CD14-positive monocyte (primary cell): ENCODE measurements around the gene PPP1R1B. TPM values are rescaled to one million over a fixed set of nuclear protein-coding genes. Genes with fewer than 3 reads are reported as not detected.
A peak's percentile ranks its signal among the peaks of the same experiment; 100 is the strongest.

Source experiments
- DNase-seq, 3 donors: peaks; one replicate each; pipeline ENCODE4 v3.0.0-alpha.2; 2011 to 2022
- H2AFZ ChIP-seq: 2 replicates; pipeline ENCODE4 v1.6.0; 2012; ENCODE audit warnings: mild to moderate bottlenecking, low read depth, low read length, inconsistent platforms; ENCODE audit not compliant: insufficient read depth, poor library complexity, severe bottlenecking
- H3K27ac ChIP-seq, 2 donors: 1 replicate in 1 of 2; 2 replicates in 1 of 2; pipeline ENCODE4 v1.5.1; 2012 to 2013; ENCODE audit warnings: low read length in 2 of 2, control low read depth in 1 of 2, inconsistent platforms in 1 of 2, low read depth in 1 of 2, mild to moderate bottlenecking in 1 of 2
- H3K27me3 ChIP-seq, 2 donors: one replicate each; pipeline versions ENCODE4 v1.6.0 to v1.6.1; 2011 to 2013; ENCODE audit warnings: low read length in 2 of 2; ENCODE audit not compliant: control insufficient read depth in 2 of 2, insufficient read depth in 2 of 2
- H3K36me3 ChIP-seq, 2 donors: replicated peaks in 1 of 2; 1 replicate in 1 of 2; 2 replicates in 1 of 2; pipeline versions ENCODE4 v1.5.1 to v1.6.1; 2012 to 2013; ENCODE audit warnings: low read length in 2 of 2, control low read depth in 1 of 2, inconsistent platforms in 1 of 2, mild to moderate bottlenecking in 1 of 2; ENCODE audit not compliant: insufficient read depth in 2 of 2, control insufficient read depth in 1 of 2
- H3K4me1 ChIP-seq, 2 donors: 1 replicate in 1 of 2; 2 replicates in 1 of 2; pipeline versions ENCODE4 v1.5.1 to v1.6.1; 2012 to 2013; ENCODE audit warnings: low read length in 2 of 2, control low read depth in 1 of 2, inconsistent platforms in 1 of 2, mild to moderate bottlenecking in 1 of 2, moderate library complexity in 1 of 2; ENCODE audit not compliant: insufficient read depth in 2 of 2, control insufficient read depth in 1 of 2
- H3K4me2 ChIP-seq: replicated peaks from 2 replicates; pipeline ENCODE3; 2012; ENCODE audit warnings: low read length, moderate library complexity, mild to moderate bottlenecking; ENCODE audit not compliant: poor library complexity, severe bottlenecking; ENCODE audit errors: extremely low read depth
- H3K4me3 ChIP-seq, 3 experiments: fragments of 200-600 bp in 1 of 3; sonication (generic) in 1 of 3; replicated peaks in 1 of 3; 1 replicate in 2 of 3; 2 replicates in 1 of 3; pipeline ENCODE4 v1.5.1; 2011 to 2013; ENCODE audit warnings: low read length in 3 of 3, mild to moderate bottlenecking in 3 of 3, control low read depth in 2 of 3, low read depth in 2 of 3, inconsistent platforms in 1 of 3, moderate library complexity in 1 of 3
- H3K79me2 ChIP-seq: 2 replicates; pipeline ENCODE4 v1.6.0; 2012; ENCODE audit warnings: mild to moderate bottlenecking, control low read depth, inconsistent platforms, low read length, moderate library complexity; ENCODE audit not compliant: insufficient read depth
- H3K9ac ChIP-seq: 2 replicates; pipeline ENCODE4 v1.6.0; 2017; ENCODE audit warnings: low read length, mild to moderate bottlenecking; ENCODE audit not compliant: insufficient read depth, poor library complexity, severe bottlenecking
- H3K9me3 ChIP-seq, 2 donors: replicated peaks in 1 of 2; 1 replicate in 1 of 2; 2 replicates in 1 of 2; pipeline versions ENCODE4 v1.5.1 to v1.6.1; 2012 to 2013; ENCODE audit warnings: low read length in 2 of 2, control low read depth in 1 of 2; ENCODE audit not compliant: control insufficient read depth in 1 of 2, insufficient read depth in 1 of 2
- H4K20me1 ChIP-seq: 2 replicates; pipeline ENCODE4 v1.6.0; 2012; ENCODE audit warnings: mild to moderate bottlenecking, low read length, control low read depth, moderate library complexity; ENCODE audit not compliant: insufficient read depth
- H3K27ac Mint-ChIP-seq, 7 donors: one replicate each; pipeline ENCODE4 v1.8.0; 2020; ENCODE audit warnings: mild to moderate bottlenecking in 7 of 7, mixed read lengths in 7 of 7, moderate library complexity in 6 of 7, inconsistent platforms in 2 of 7
- H3K27me3 Mint-ChIP-seq, 3 donors: one replicate each; pipeline ENCODE4 v1.8.0; 2021 to 2022; ENCODE audit warnings: low read depth in 3 of 3, mild to moderate bottlenecking in 3 of 3, mixed read lengths in 3 of 3, moderate library complexity in 3 of 3, inconsistent platforms in 1 of 3
- H3K36me3 Mint-ChIP-seq, 2 donors: one replicate each; pipeline ENCODE4 v1.8.0; 2020; ENCODE audit warnings: mixed read lengths in 2 of 2, inconsistent platforms in 1 of 2, mild to moderate bottlenecking in 1 of 2
- H3K4me1 Mint-ChIP-seq: one replicate; pipeline ENCODE4 v1.8.0; 2020; ENCODE audit warnings: mild to moderate bottlenecking, mixed read lengths
- H3K4me3 Mint-ChIP-seq, 2 donors: one replicate each; pipeline ENCODE4 v1.8.0; 2020; ENCODE audit warnings: mild to moderate bottlenecking in 2 of 2, mixed read lengths in 2 of 2, moderate library complexity in 1 of 2
- H3K9me3 Mint-ChIP-seq, 7 donors: one replicate each; pipeline ENCODE4 v1.8.0; 2020 to 2022; ENCODE audit warnings: mixed read lengths in 7 of 7, mild to moderate bottlenecking in 6 of 7, moderate library complexity in 6 of 7, inconsistent platforms in 2 of 7
- WGBS: methylation state at CpG from one replicate; pipeline ENCODE4 v1.1.5; 2013; ENCODE audit warnings: missing lambda C conversion rate; ENCODE audit not compliant: insufficient coverage; 5-methylcytosine and 5-hydroxymethylcytosine counted together
- intact Hi-C, 2 donors: fragments of 100-400 bp; cut with micrococcal nuclease; formaldehyde crosslinking; loops; one replicate each; pipeline versions ENCODE4 v1.15.0 to v1.15.1; 2023
- polyA plus RNA-seq, 3 donors: library from polyadenylated mRNA; depleted of rRNA in 1 of 3; unstranded in 2 of 3; stranded (reverse) in 1 of 3; fragments of 300-500 nt in 2 of 3; fragments of >200 nt in 1 of 3; fragmentation: Illumina TruSeq in 2 of 3; gene quantifications; 1 replicate in 2 of 3; 2 replicates in 1 of 3; pipeline ENCODE4 v1.2.3, GENCODE V29; 2012 to 2021
- TF ChIP-seq, protein P1 (sequence below): fragments of 200-600 bp; IDR thresholded peaks from one replicate; pipeline ENCODE4 v1.8.0; 2022; ENCODE audit warnings: antibody characterized with exemption, mild to moderate bottlenecking

The PPP1R1B gene
- polyA plus RNA-seq, 3 donors = 0.05 TPM; not detected in 2

DNA sequence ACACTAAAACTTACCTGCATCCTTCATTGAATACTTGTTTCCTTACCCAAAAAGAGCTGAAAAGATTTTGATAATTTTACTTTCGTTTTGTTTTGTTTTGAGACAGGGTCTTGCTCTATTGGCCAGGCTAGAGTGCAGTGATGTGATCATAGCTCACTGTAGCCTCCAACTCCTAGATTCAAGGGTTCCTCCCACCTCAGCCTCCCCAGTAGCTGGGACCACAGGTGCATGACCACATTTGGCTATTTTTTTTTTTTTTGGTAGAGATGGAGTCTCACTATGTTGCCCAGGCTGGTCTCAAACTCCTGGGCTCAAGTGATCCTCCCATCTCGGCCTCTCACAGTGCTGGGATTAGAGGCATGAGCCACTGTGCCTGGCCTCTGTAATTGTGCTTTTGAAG, 28.4 kb downstream of the PPP1R1B start:
- H3K27ac Mint-ChIP-seq = peak overlapping the region in 1 of 7 donors; percentile 24
- TF ChIP-seq, protein P1, sequence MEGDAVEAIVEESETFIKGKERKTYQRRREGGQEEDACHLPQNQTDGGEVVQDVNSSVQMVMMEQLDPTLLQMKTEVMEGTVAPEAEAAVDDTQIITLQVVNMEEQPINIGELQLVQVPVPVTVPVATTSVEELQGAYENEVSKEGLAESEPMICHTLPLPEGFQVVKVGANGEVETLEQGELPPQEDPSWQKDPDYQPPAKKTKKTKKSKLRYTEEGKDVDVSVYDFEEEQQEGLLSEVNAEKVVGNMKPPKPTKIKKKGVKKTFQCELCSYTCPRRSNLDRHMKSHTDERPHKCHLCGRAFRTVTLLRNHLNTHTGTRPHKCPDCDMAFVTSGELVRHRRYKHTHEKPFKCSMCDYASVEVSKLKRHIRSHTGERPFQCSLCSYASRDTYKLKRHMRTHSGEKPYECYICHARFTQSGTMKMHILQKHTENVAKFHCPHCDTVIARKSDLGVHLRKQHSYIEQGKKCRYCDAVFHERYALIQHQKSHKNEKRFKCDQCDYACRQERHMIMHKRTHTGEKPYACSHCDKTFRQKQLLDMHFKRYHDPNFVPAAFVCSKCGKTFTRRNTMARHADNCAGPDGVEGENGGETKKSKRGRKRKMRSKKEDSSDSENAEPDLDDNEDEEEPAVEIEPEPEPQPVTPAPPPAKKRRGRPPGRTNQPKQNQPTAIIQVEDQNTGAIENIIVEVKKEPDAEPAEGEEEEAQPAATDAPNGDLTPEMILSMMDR = no peak
- H3K4me2 ChIP-seq = no peak overlapping the region
- peaks cover 33% of the 10 kb centered on the region for H3K4me1 Mint-ChIP-seq
- peaks cover 14% of the 10 kb centered on the region for H3K79me2 ChIP-seq
- no peak overlapping the region for H3K4me3 Mint-ChIP-seq
- peaks cover 16 to 19% of the 10 kb centered on the region in 2 donors for H3K4me1 ChIP-seq
- no peak overlapping the region for H3K9ac ChIP-seq
- H3K27me3 ChIP-seq = no peaks in the 10 kb centered on the region
- H2AFZ ChIP-seq = no peak overlapping the region
- H3K27me3 Mint-ChIP-seq = peaks cover 0 to 3% (median 1%) of the 10 kb centered on the region in 3 donors
- intact Hi-C loops = loop anchor here in 1 of 2 donors (2.0 kb wide), 1 partner anchor 32 kb away; no protein-coding TSS in a partner anchor
- DNase-seq = no peak
- H3K9me3 ChIP-seq = no peaks in the 10 kb centered on the region
- no peak overlapping the region for H3K4me3 ChIP-seq
- H3K27ac ChIP-seq = no peak overlapping the region
- H4K20me1 ChIP-seq = peaks cover 84% of the 10 kb centered on the region
- H3K9me3 Mint-ChIP-seq = no peaks in the 10 kb centered on the region
- H3K36me3 Mint-ChIP-seq = peaks cover 41 to 69% of the 10 kb centered on the region in 2 donors
- 100% methylated on average over 1 of the region's 2 CpGs for WGBS
- peaks cover 32 to 55% of the 10 kb centered on the region in 2 donors for H3K36me3 ChIP-seq

DNA sequence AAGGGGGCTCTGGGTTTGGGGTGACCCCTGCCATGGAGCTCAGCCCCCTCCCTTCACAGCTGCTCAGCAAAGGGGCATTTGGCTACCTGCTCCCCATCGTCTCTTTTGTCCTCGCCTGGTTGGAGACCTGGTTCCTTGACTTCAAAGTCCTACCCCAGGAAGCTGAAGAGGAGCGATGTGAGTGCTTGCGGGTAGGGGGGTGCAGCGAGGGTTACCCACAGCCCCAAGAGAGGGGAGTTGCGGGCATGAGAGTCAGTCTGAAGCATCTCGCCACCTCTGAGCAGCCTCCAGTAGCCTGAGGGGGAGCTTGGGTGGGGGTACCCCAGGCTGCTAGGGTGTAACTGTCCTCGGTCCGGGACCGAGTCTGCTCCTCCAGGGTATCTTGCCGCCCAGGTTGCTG, 31.6 kb downstream of the PPP1R1B start:
- intact Hi-C loops = no loop called here
- H3K27me3 ChIP-seq = no peaks in the 10 kb centered on the region
- no peak overlapping the region for H3K4me3 ChIP-seq
- no peaks in the 10 kb centered on the region for H3K9me3 ChIP-seq
- H3K27ac ChIP-seq = no peak overlapping the region
- WGBS = 100% methylated on average over 2 of the region's 11 CpGs
- peaks cover 0 to 2% (median 1%) of the 10 kb centered on the region in 3 donors for H3K27me3 Mint-ChIP-seq
- no peak overlapping the region for H3K4me2 ChIP-seq
- H3K4me1 ChIP-seq = peaks cover 16 to 17% of the 10 kb centered on the region in 2 donors
- TF ChIP-seq, protein P1 = no peak
- H3K4me3 Mint-ChIP-seq = no peak overlapping the region
- H3K79me2 ChIP-seq = peaks cover 4% of the 10 kb centered on the region
- H3K4me1 Mint-ChIP-seq = peaks cover 20% of the 10 kb centered on the region
- H3K9ac ChIP-seq = no peak overlapping the region
- H2AFZ ChIP-seq = no peak overlapping the region
- H3K9me3 Mint-ChIP-seq = no peaks in the 10 kb centered on the region
- peaks cover 59 to 82% of the 10 kb centered on the region in 2 donors for H3K36me3 Mint-ChIP-seq
- DNase-seq = no peak
- H4K20me1 ChIP-seq = peaks cover 52% of the 10 kb centered on the region
- peaks cover 60 to 81% of the 10 kb centered on the region in 2 donors for H3K36me3 ChIP-seq
- peak overlapping the region in 1 of 7 donors; percentile 45 for H3K27ac Mint-ChIP-seq
